GM12878 (cell line): ENCODE data around the gene ARID4B. TPM values are rescaled to one million over a fixed set of nuclear protein-coding genes. Genes with fewer than 3 reads are reported as not detected.

Experiments
- ATAC-seq: fragments of 200-7000 bp; cut with Tn5 transposase; 3 replicates; pipeline ENCODE4 v1.9.1; 2020; ENCODE audit warnings: mild to moderate bottlenecking, moderate library complexity
- BruUV-seq: library from RNA; stranded (reverse); fragments of 400-500 nt; replicated peaks from 2 replicates; lab custom pipeline; 2021; lab: Mats Ljungman, UMichigan
- CTCF ChIA-PET: fragments of 300-600 bp; sonication (Branson Sonifier 250); formaldehyde crosslinking; extraction: SDS; loops from one replicate; lab custom pipeline; 2021; ENCODE audit warnings: inconsistent platforms; lab: Yijun Ruan, JAX
- POLR2A ChIA-PET: fragments of 350-600 bp; formaldehyde crosslinking; extraction: SDS; loops from one replicate; lab custom pipeline; 2021; ENCODE audit warnings: inconsistent platforms; lab: Charles Lee
- RAD21 ChIA-PET: fragments of 300-600 bp; sonication (Branson Sonifier 250); formaldehyde crosslinking; loops from one replicate; lab custom pipeline; 2023; ENCODE audit warnings: antibody characterized with exemption; ENCODE audit not compliant: unreplicated experiment; lab: Charles Lee
- SMC1A ChIA-PET: fragments of 300-600 bp; sonication (Branson Sonifier 250); formaldehyde crosslinking; loops from one replicate; lab custom pipeline; 2023; ENCODE audit not compliant: unreplicated experiment, uncharacterized antibody; lab: Charles Lee
- DNase-seq: peaks from one replicate; pipeline ENCODE4 v3.0.0-alpha.2; 2011; ENCODE audit warnings: low read depth, low spot score
- FAIRE-seq: peaks from 3 replicates; lab custom pipeline; 2011; peaks lifted over from hg19 to GRCh38; lab: Jason Lieb, UNC
- H2AFZ ChIP-seq: 2 replicates; pipeline ENCODE4 v1.6.0; 2011; ENCODE audit warnings: low read depth, low read length, control low read depth; ENCODE audit not compliant: control insufficient read depth
- H3K27ac ChIP-seq: 2 replicates; pipeline ENCODE4 v1.5.1; 2011; ENCODE audit warnings: control low read depth; ENCODE audit not compliant: control insufficient read depth, insufficient read depth
- H3K27me3 ChIP-seq, 2 experiments: replicated peaks in 1 of 2; 2 replicates each; pipeline versions ENCODE4 v1.6.0 to v1.6.1; 2011; ENCODE audit warnings: low read length in 1 of 2; ENCODE audit not compliant: control insufficient read depth in 2 of 2, insufficient read depth in 2 of 2
- H3K36me3 ChIP-seq, 2 experiments: 2 replicates each; pipeline ENCODE4 v1.5.1; 2011; ENCODE audit warnings: low read length in 1 of 2; ENCODE audit not compliant: control insufficient read depth in 2 of 2, insufficient read depth in 2 of 2
- H3K4me1 ChIP-seq: 2 replicates; pipeline ENCODE4 v1.6.1; 2011; ENCODE audit warnings: mild to moderate bottlenecking, low read length, moderate library complexity, mixed read lengths; ENCODE audit not compliant: control insufficient read depth, insufficient read depth
- H3K4me2 ChIP-seq: 2 replicates; pipeline ENCODE4 v1.6.0; 2011; ENCODE audit warnings: control low read depth; ENCODE audit not compliant: control insufficient read depth, insufficient read depth
- H3K4me3 ChIP-seq: fragments of 200-600 bp; sonication (generic); 2 replicates; pipeline ENCODE4 v1.5.1; 2016
- H3K79me2 ChIP-seq: 2 replicates; pipeline ENCODE4 v1.6.0; 2011; ENCODE audit warnings: low read length; ENCODE audit not compliant: control insufficient read depth, insufficient read depth
- H3K9ac ChIP-seq: 2 replicates; pipeline ENCODE4 v1.8.0; 2011; ENCODE audit warnings: low read length, control low read depth, mixed read lengths; ENCODE audit not compliant: control insufficient read depth, insufficient read depth
- H3K9me3 ChIP-seq: replicated peaks from 3 replicates; pipeline ENCODE4 v1.5.1; 2011; ENCODE audit warnings: mild to moderate bottlenecking, low read length; ENCODE audit not compliant: control insufficient read depth, insufficient read depth
- H4K20me1 ChIP-seq: 2 replicates; pipeline ENCODE4 v1.6.0; 2011; ENCODE audit not compliant: control insufficient read depth, insufficient read depth
- BHLHE40 ChIP-seq, 2 experiments: fragments of 450-650 bp in 1 of 2; IDR thresholded peaks; 2 replicates each; pipeline ENCODE4 v1.6.1; 2011 to 2017; ENCODE audit warnings: low read depth in 2 of 2, borderline replicate concordance in 1 of 2, improper control_type of control experiment in 1 of 2, low read length in 1 of 2, mild to moderate bottlenecking in 1 of 2
- CBX5 ChIP-seq: sonication (generic); IDR thresholded peaks from 2 replicates; pipeline ENCODE4 v1.6.1; 2016; ENCODE audit warnings: low read depth, moderate library complexity, mild to moderate bottlenecking, inconsistent platforms
- CREB1 ChIP-seq: IDR thresholded peaks from 2 replicates; pipeline ENCODE4 v1.6.1; 2012; ENCODE audit warnings: low read depth, mild to moderate bottlenecking, inconsistent platforms
- HCFC1 ChIP-seq: fragments of 150-350 bp; IDR thresholded peaks from 2 replicates; pipeline ENCODE4 v1.6.1; 2014; ENCODE audit warnings: low read length
- HDAC2 ChIP-seq: fragments of 200-600 bp; sonication (generic); IDR thresholded peaks from 2 replicates; pipeline ENCODE4 v1.6.1; 2017
- JUNB ChIP-seq: IDR thresholded peaks from 2 replicates; pipeline ENCODE4 v1.6.1; 2016; ENCODE audit warnings: antibody characterized with exemption, mild to moderate bottlenecking
- MXI1 ChIP-seq: fragments of 150-350 bp; IDR thresholded peaks from 2 replicates; pipeline ENCODE4 v1.6.1; 2011; ENCODE audit warnings: low read depth, mild to moderate bottlenecking, inconsistent platforms, low read length, improper control_type of control experiment
- MYC ChIP-seq: IDR thresholded peaks from 2 replicates; pipeline ENCODE4 v1.6.1; 2011; ENCODE audit warnings: mild to moderate bottlenecking, low read length, moderate library complexity, inconsistent platforms; ENCODE audit not compliant: insufficient read depth, insufficient replicate concordance, insufficient read length, severe bottlenecking
- RBBP5 ChIP-seq: fragments of 200-600 bp; sonication (generic); conservative IDR thresholded peaks from 2 replicates; pipeline ENCODE4 v1.6.1; 2016
- SRF ChIP-seq, 2 experiments: IDR thresholded peaks; 2 replicates each; pipeline ENCODE4 v1.6.1; 2011; ENCODE audit warnings: low read depth in 2 of 2, low read length in 2 of 2, mild to moderate bottlenecking in 1 of 2, moderate library complexity in 1 of 2
- YY1 ChIP-seq: IDR thresholded peaks from 2 replicates; pipeline ENCODE4 v1.6.1; 2011; ENCODE audit warnings: low read depth, mild to moderate bottlenecking, low read length
- WGBS: methylation state at CpG from one replicate; pipeline ENCODE4 v1.1.6; 2016; ENCODE audit warnings: low lambda C conversion rate; ENCODE audit not compliant: insufficient replicate concordance, insufficient coverage; ENCODE audit errors: missing lambda C conversion rate; 5-methylcytosine and 5-hydroxymethylcytosine counted together
- in situ Hi-C: fragments of 300-500 bp; cut with MboI; formaldehyde crosslinking; loops from 9 replicates; pipeline ENCODE4 v1.14.3; 2018; ENCODE audit warnings: mixed read lengths
- intact Hi-C: fragments of 100-400 bp; cut with micrococcal nuclease; formaldehyde crosslinking; loops from one replicate; pipeline ENCODE4 v1.14.2; 2022; ENCODE audit not compliant: unreplicated experiment
- polyA plus RNA-seq, 11 experiments: library from polyadenylated mRNA; depleted of rRNA in 4 of 11; unstranded in 6 of 11; stranded (reverse) in 5 of 11; fragments of >200 nt; fragmentation: Nextera tagmentation in 4 of 11; fragmentation: Illumina TruSeq in 1 of 11; extraction: Ambion mirVana in 4 of 11; extraction: Trizol in 1 of 11; gene quantifications; 1 replicate in 1 of 11; 2 replicates in 10 of 11; pipeline versions ENCODE4 v1.2.1 to v1.2.3, GENCODE V29; 2011 to 2016; ENCODE audit warnings: inconsistent platforms in 2 of 11, missing spikeins in 2 of 11, low read depth in 1 of 11
- total RNA-seq, 4 experiments: library from RNA; depleted of rRNA in 3 of 4; stranded (reverse); fragments of >200 nt in 3 of 4; fragmentation: Illumina TruSeq in 1 of 4; extraction: Trizol in 1 of 4; gene quantifications; 2 replicates each; pipeline versions ENCODE4 v1.2.1 to v1.2.3, GENCODE V29; 2013 to 2021
- TF ChIP-seq, protein P1 (sequence below): fragments of 450-650 bp; IDR thresholded peaks from 2 replicates; pipeline ENCODE4 v1.6.1; 2018; ENCODE audit warnings: borderline replicate concordance, mild to moderate bottlenecking; ENCODE audit not compliant: partially characterized antibody
- TF ChIP-seq, protein P2 (sequence below): fragments of 450-650 bp; IDR thresholded peaks from 2 replicates; pipeline ENCODE4 v1.6.1; 2017; ENCODE audit warnings: mild to moderate bottlenecking

Gene ARID4B
- total and polyA plus RNA-seq, 10 of the 15 experiments (the other 5 are each of a cell fraction or from before 2014, with no cell fraction given) = 13.6 to 39.1 (median 28.0) TPM

DNA sequence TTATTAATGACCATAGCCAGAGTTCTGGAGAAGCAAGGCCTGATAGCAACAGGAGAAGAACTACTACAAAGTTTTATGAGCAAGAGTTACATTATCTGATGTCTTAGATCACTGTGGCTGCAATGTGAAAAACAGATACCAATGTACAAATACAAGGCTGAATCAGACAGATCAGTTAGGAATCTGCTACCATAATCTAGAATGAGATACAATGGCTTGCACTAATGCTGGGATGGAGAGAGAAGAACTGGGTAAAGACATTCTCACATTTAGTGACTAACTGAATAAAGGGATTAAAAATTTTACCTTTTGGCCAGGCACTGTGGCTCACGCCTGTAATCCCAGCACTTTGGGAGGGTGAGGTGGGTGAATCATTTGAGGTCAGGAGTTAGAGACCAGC lies 41.3 kb downstream of the ARID4B start:
- in situ Hi-C loops (no loop called here), intact Hi-C loops (no loop called here)
- DNase-seq (no peak), FAIRE-seq (no peak), ATAC-seq (no peak)
- ChIA-PET POLR2A (interaction anchor here (1.0 kb wide), 1 partner anchor 11 kb away, joined by 3 read pairs; no protein-coding TSS in a partner anchor), CTCF (no interaction called here), SMC1A (interaction anchor here (0.8 to 1.3 kb wide), 2 partner anchors 10 to 11 kb away, joined by 3 to 4 read pairs; no protein-coding TSS in a partner anchor), RAD21 (interaction anchor here (0.9 kb wide), 1 partner anchor 12 kb away, joined by 3 read pairs; no protein-coding TSS in a partner anchor)
- Histone ChIP-seq H3K9ac (no peak overlapping the region), H3K36me3 (no peaks in the 10 kb centered on the region; a peak in 1 of 4 replicates), H3K9me3 (no peaks in the 10 kb centered on the region), H3K4me1 (no peaks in the 10 kb centered on the region; the same call in 1 of the 2 replicates), H3K4me2 (no peak overlapping the region), H4K20me1 (peaks cover 4% of the 10 kb centered on the region; the same call in 1 of the 2 replicates), H3K27ac (no peak overlapping the region), H3K79me2 (peaks cover 78% of the 10 kb centered on the region), H3K4me3 (no peak overlapping the region), H2AFZ (no peak overlapping the region)
- 94% methylated on average over 1 of the region's 1 CpG for WGBS
- no TSS peak for BruUV-seq
- no peak for TF ChIP-seq SRF (IDR thresholded peaks at IDR 0.05; ENCODE audit: low read depth in 2 of 2, low read length in 2 of 2)
- TF ChIP-seq CBX5 = no peak
- no peak for TF ChIP-seq JUNB
- TF ChIP-seq CREB1 = no peak
- no peak for TF ChIP-seq MXI1
- TF ChIP-seq HCFC1 = no peak
- TF ChIP-seq, all 136 proteins: peak for 0
- no peaks in the 10 kb centered on the region for H3K27me3 ChIP-seq

DNA sequence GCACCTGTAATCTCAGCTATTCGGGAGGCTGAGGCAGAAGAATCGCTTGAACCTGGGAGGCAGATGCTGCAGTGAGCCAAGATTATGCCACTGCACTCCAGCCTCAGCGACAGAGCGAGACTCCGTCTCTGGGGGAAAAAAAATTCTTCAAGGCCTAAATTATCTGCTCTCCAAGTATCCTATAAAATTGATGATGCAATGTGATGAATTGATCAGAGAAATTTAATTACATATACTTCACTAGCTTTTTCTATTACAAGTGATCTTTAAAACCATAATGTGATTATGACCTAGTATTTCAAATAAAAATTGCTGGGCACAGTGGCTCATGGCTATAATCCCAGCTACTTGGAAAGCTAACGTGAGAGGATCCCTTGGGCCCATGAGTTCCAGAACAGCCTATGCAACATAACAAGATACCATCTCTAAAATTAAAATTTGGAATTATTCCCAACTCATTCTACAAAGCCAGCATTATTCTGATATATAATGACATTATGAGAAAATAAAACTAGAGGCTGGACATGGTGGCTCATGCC lies 43.7 kb downstream of the ARID4B start:
- intact Hi-C loops = no loop called here
- peaks cover 4% of the 10 kb centered on the region for H4K20me1 ChIP-seq
- ChIA-PET CTCF (interaction anchor here (0.8 kb wide), 1 partner anchor 9 kb away, joined by 3 read pairs; no protein-coding TSS in a partner anchor), POLR2A (interaction anchor here (0.8 kb wide), 1 partner anchor 9 kb away, joined by 3 read pairs; no protein-coding TSS in a partner anchor), RAD21 (interaction anchor here (0.7 kb wide), 1 partner anchor 558 kb away, joined by 3 read pairs; no protein-coding TSS in a partner anchor), SMC1A (interaction anchor here (1.0 kb wide), 1 partner anchor 9 kb away, joined by 4 read pairs; no protein-coding TSS in a partner anchor)
- no peaks in the 10 kb centered on the region for H3K9me3 ChIP-seq
- no peak for ATAC-seq
- no peak overlapping the region for H3K4me3 ChIP-seq
- no peak overlapping the region for H2AFZ ChIP-seq
- no peak for DNase-seq
- no peaks in the 10 kb centered on the region; a peak in 2 of 4 replicates for H3K36me3 ChIP-seq
- H3K4me1 ChIP-seq = no peaks in the 10 kb centered on the region; the same call in 1 of the 2 replicates
- WGBS = 98% methylated on average over 6 of the region's 6 CpGs
- BruUV-seq = no TSS peak
- no peak overlapping the region for H3K4me2 ChIP-seq
- in situ Hi-C loops = no loop called here
- no peaks in the 10 kb centered on the region for H3K27me3 ChIP-seq
- no peak overlapping the region for H3K9ac ChIP-seq
- FAIRE-seq = no peak
- peaks cover 75% of the 10 kb centered on the region for H3K79me2 ChIP-seq
- H3K27ac ChIP-seq = no peak overlapping the region
- TF ChIP-seq, protein P1, sequence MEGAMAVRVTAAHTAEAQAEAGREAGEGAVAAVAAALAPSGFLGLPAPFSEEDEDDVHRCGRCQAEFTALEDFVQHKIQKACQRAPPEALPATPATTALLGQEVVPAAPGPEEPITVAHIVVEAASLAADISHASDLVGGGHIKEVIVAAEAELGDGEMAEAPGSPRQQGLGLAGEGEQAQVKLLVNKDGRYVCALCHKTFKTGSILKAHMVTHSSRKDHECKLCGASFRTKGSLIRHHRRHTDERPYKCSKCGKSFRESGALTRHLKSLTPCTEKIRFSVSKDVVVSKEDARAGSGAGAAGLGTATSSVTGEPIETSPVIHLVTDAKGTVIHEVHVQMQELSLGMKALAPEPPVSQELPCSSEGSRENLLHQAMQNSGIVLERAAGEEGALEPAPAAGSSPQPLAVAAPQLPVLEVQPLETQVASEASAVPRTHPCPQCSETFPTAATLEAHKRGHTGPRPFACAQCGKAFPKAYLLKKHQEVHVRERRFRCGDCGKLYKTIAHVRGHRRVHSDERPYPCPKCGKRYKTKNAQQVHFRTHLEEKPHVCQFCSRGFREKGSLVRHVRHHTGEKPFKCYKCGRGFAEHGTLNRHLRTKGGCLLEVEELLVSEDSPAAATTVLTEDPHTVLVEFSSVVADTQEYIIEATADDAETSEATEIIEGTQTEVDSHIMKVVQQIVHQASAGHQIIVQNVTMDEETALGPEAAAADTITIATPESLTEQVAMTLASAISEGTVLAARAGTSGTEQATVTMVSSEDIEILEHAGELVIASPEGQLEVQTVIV = no peak
- TF ChIP-seq RBBP5 (no peak), BHLHE40 (IDR thresholded peaks at IDR 0.05; ENCODE audit: borderline replicate concordance in 1 of 2, low read depth in 2 of 2, low read length in 1 of 2) (no peak), MYC (no peak), YY1 (no peak), HDAC2 (no peak)
- TF ChIP-seq, protein P2, sequence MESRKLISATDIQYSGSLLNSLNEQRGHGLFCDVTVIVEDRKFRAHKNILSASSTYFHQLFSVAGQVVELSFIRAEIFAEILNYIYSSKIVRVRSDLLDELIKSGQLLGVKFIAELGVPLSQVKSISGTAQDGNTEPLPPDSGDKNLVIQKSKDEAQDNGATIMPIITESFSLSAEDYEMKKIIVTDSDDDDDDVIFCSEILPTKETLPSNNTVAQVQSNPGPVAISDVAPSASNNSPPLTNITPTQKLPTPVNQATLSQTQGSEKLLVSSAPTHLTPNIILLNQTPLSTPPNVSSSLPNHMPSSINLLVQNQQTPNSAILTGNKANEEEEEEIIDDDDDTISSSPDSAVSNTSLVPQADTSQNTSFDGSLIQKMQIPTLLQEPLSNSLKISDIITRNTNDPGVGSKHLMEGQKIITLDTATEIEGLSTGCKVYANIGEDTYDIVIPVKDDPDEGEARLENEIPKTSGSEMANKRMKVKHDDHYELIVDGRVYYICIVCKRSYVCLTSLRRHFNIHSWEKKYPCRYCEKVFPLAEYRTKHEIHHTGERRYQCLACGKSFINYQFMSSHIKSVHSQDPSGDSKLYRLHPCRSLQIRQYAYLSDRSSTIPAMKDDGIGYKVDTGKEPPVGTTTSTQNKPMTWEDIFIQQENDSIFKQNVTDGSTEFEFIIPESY = no peak
